ENCODE data around the gene AK4.

The AK4 gene

GRCh38 chr1:65265296-65265650, 117.3 kb downstream of the AK4 start:
- no peak overlapping the region for H3K27ac ChIP-seq (ENCODE audit: low read length)
- ATAC-seq (ENCODE audit: insufficient read depth, low read depth) (no peak), DNase-seq (no peak)
- TF ChIP-seq CTCF (IDR thresholded peaks at IDR 0.05; ENCODE audit: borderline replicate concordance, extremely low read depth, low read length, poor library complexity, severe bottlenecking): no peak
- no peak for TF ChIP-seq EZH2 (IDR thresholded peaks at IDR 0.05; ENCODE audit: borderline replicate concordance, low read depth, low read length, severe bottlenecking)
- H3K9me3 ChIP-seq (ENCODE audit: insufficient read depth, low read length, severe bottlenecking): no peaks in the 10 kb centered on the region
- no peaks in the 10 kb centered on the region for H3K4me1 ChIP-seq (ENCODE audit: insufficient read depth, low read length)
- H3K36me3 ChIP-seq (ENCODE audit: insufficient read depth, low read length): no peaks in the 10 kb centered on the region
- H4K20me1 ChIP-seq (ENCODE audit: insufficient read depth, low read length): no peaks in the 10 kb centered on the region
- no peaks in the 10 kb centered on the region for H3K27me3 ChIP-seq (ENCODE audit: insufficient read depth, low read length, poor library complexity)
- no peaks in the 10 kb centered on the region for H3K79me2 ChIP-seq (ENCODE audit: insufficient read depth, low read length)
- H3K4me3 ChIP-seq (ENCODE audit: low read depth in 1 of 2, low read length in 2 of 2): no peak overlapping the region
- H3K9ac ChIP-seq (ENCODE audit: low read depth, low read length): no peak overlapping the region
- H3K4me2 ChIP-seq (ENCODE audit: insufficient read depth, low read length): no peak overlapping the region
- no peak overlapping the region for H2AFZ ChIP-seq (ENCODE audit: low read depth, low read length)

- Histone ChIP-seq H3K4me2 (ENCODE audit: insufficient read depth, low read length) (no peak overlapping the region), H3K4me1 (ENCODE audit: insufficient read depth, low read length) (no peaks in the 10 kb centered on the region), H3K27me3 (ENCODE audit: insufficient read depth, low read length, poor library complexity) (no peaks in the 10 kb centered on the region), H3K9me3 (ENCODE audit: insufficient read depth, low read length, severe bottlenecking) (no peaks in the 10 kb centered on the region), H4K20me1 (ENCODE audit: insufficient read depth, low read length) (no peaks in the 10 kb centered on the region), H3K27ac (ENCODE audit: low read length) (no peak overlapping the region), H3K79me2 (ENCODE audit: insufficient read depth, low read length) (no peaks in the 10 kb centered on the region), H3K9ac (ENCODE audit: low read depth, low read length) (no peak overlapping the region), H2AFZ (ENCODE audit: low read depth, low read length) (no peak overlapping the region), H3K36me3 (ENCODE audit: insufficient read depth, low read length) (no peaks in the 10 kb centered on the region), H3K4me3 (ENCODE audit: low read depth in 1 of 2, low read length in 2 of 2) (no peak overlapping the region)
- TF ChIP-seq CTCF (IDR thresholded peaks at IDR 0.05; ENCODE audit: borderline replicate concordance, extremely low read depth, low read length, poor library complexity, severe bottlenecking): no peak
- TF ChIP-seq EZH2 (IDR thresholded peaks at IDR 0.05; ENCODE audit: borderline replicate concordance, low read depth, low read length, severe bottlenecking): no peak
- ATAC-seq (ENCODE audit: insufficient read depth, low read depth) (no peak), DNase-seq (no peak)
Observed at GRCh38 chr1:65265651-65266351, 117.8 kb downstream of the AK4 start.

- ATAC-seq (ENCODE audit: insufficient read depth, low read depth) (no peak), DNase-seq (no peak)
- TF ChIP-seq CTCF (IDR thresholded peaks at IDR 0.05; ENCODE audit: borderline replicate concordance, extremely low read depth, low read length, poor library complexity, severe bottlenecking): no peak
- TF ChIP-seq EZH2 (IDR thresholded peaks at IDR 0.05; ENCODE audit: borderline replicate concordance, low read depth, low read length, severe bottlenecking): no peak
- no peaks in the 10 kb centered on the region for H4K20me1 ChIP-seq (ENCODE audit: insufficient read depth, low read length)
- H3K27me3 ChIP-seq (ENCODE audit: insufficient read depth, low read length, poor library complexity): no peaks in the 10 kb centered on the region
- no peaks in the 10 kb centered on the region for H3K36me3 ChIP-seq (ENCODE audit: insufficient read depth, low read length)
- no peaks in the 10 kb centered on the region for H3K4me1 ChIP-seq (ENCODE audit: insufficient read depth, low read length)
- no peaks in the 10 kb centered on the region for H3K9me3 ChIP-seq (ENCODE audit: insufficient read depth, low read length, severe bottlenecking)
- H3K4me3 ChIP-seq (ENCODE audit: low read depth in 1 of 2, low read length in 2 of 2): no peak overlapping the region
- no peak overlapping the region for H2AFZ ChIP-seq (ENCODE audit: low read depth, low read length)
- no peak overlapping the region for H3K4me2 ChIP-seq (ENCODE audit: insufficient read depth, low read length)
- no peaks in the 10 kb centered on the region for H3K79me2 ChIP-seq (ENCODE audit: insufficient read depth, low read length)
- no peak overlapping the region for H3K9ac ChIP-seq (ENCODE audit: low read depth, low read length)
- H3K27ac ChIP-seq (ENCODE audit: low read length): no peak overlapping the region
Observed at GRCh38 chr1:65266476-65266875, 118.5 kb downstream of the AK4 start.

Data from DND-41 (cell line).